Hepatocyte (in vitro differentiated cells): ENCODE measurements around the gene FGF12.

Experiments
- CTCF ChIP-seq: fragments of 200-600 bp; sonication (generic); IDR thresholded peaks from 2 replicates; pipeline ENCODE4 v1.5.1; 2016; ENCODE audit warnings: antibody characterized with exemption, mild to moderate bottlenecking; ENCODE audit not compliant: poor library complexity
- EZH2 ChIP-seq: fragments of 200-600 bp; sonication (generic); IDR thresholded peaks from 2 replicates; pipeline ENCODE4 v1.6.1; 2016; ENCODE audit warnings: antibody characterized with exemption, mild to moderate bottlenecking, borderline replicate concordance
- EZH2phosphoT487 ChIP-seq: fragments of 200-600 bp; sonication (generic); IDR thresholded peaks from one replicate; pipeline ENCODE4 v1.6.1; 2018; ENCODE audit warnings: antibody characterized with exemption, mild to moderate bottlenecking, low read depth, moderate library complexity; ENCODE audit not compliant: unreplicated experiment, severe bottlenecking

- TF ChIP-seq EZH2 (no peak), CTCF (no peak), EZH2phosphoT487 (no peak)
Observed at GRCh38 chr3:192577271-192577670, 150.1 kb downstream of the FGF12 start.
